Measurements from ENCODE around the gene PAFAH1B1.
"Not testable (repeated sequence)": the region's sequence is repeated elsewhere in the genome, so short reads cannot be mapped to it uniquely, and the experiment has no call there.

Gene PAFAH1B1

DNA sequence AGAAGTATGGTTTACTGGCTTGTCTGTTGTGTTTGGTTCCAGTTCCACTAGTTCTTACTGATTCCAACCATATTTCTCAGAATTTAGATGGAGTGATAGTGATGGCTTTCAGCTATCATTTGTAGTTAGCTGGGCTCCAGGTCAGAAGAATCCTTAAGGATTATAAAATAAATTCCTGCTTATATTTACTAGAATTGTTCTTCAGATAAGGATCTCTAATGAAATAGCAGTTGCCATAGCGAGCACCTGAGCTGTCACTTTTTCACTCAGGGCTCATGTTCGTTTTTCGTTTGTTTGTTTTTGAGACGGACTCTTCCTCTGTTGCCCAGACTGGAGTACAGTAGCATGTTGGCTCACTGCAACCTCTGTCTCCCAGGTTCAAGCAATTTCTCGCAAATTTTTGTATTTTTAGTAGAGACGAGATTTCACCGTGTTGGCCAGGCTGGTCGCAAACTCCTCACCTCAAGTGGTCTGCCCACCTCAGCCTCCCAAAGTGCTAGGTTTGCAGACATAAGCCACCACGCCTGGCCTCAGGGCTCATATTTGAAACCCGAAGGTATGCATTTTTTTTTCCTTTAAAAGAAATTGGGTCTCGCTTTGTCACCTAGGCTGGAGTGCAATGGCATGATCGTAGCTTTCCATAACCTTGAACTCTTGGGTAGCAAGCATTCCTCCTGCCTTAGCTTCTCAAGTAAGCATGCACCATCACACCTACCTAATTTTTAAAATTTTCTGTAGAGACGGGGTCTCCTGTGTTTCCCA lies 42.9 kb downstream of the PAFAH1B1 start:
- no peak for DNase-seq

DNA sequence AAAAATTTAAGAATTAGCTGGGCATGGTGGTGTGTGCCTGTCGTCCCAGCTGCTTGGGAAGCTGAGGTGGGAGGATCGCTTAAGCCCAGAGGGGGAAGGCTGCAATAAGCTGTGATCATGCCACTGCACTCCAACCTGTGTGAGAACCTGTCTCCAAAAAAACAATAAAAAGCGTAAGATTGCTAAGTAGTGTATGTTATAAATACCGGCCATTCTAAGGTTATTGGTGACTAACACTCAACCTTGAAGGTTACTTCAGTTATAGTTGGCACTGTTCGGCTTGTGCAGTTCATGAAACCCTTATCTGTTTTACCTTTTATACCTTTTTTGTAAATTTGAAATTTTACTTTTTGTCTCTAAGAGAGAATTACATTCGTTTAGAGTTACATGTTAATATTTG lies 44.0 kb downstream of the PAFAH1B1 start:
- no peak for DNase-seq

DNA sequence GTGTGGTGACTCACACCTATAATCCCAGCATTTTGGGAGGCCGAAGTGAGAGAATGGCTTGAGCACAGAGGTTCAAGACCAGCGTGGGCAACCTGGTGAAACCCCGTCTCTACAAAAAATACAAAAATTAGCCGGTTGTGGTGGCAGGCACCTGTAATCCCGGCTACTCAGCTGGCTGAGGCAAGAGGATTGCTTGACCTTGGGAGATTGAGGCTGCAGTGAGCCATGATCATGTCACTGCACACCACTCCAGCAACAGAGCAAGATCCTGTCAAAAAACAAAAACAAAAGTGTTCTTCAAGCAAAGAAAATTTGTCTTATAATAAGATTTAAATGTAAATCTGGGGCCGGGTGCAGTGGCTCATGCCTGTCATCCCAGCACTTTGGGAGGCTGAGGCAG lies 51.5 kb downstream of the PAFAH1B1 start:
- DNase-seq: no peak

GRCh38 chr17:2647957-2648356 lies 54.5 kb downstream of the PAFAH1B1 start:
- no peak for DNase-seq

GRCh38 chr17:2649191-2649590 lies 55.7 kb downstream of the PAFAH1B1 start:
- DNase-seq: no peak

- not testable (repeated sequence) for DNase-seq
Observed at GRCh38 chr17:2652911-2653310, 59.5 kb downstream of the PAFAH1B1 start.

- no peak for DNase-seq
Observed at GRCh38 chr17:2655546-2655945, 62.1 kb downstream of the PAFAH1B1 start.

DNA sequence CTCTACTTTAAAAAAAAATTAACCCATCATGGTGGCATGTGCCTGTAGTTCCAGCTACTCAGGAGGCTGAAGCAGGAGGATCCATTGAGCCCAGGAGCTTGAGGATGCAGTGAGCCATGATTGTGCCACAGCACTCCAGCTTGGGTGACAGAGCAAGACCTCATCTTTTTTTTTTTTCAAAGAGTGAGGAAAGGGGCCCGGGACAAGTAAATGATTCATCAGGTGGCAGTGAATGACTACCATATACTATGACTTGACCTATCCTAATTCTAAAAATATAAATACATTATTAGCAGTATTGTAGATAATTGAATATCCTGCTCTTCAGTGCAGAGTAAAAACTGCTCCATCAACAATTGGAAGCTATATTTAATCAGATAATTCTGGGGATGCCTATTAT lies 62.8 kb downstream of the PAFAH1B1 start:
- DNase-seq: no peak

DNA sequence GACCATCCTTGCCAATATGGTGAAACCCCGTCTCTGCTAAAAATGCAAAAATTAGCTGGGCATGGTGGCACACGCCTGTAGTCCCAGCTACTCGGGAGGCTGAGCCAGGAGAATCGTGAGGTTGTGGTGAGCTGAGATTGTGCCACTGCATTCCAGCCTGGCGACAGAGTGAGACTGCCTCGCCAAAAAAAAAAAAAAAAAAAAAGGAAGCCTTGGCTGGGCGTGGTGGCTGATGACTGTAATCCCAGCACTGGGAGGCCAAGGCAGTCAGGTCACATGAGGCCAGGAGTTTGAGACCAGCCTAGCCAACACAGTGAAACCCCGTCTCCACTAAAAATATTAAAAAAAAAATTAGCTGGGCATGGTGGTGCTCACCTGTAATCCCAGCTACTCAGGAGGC lies 65.9 kb downstream of the PAFAH1B1 start:
- DNase-seq: not testable (repeated sequence)

DNA sequence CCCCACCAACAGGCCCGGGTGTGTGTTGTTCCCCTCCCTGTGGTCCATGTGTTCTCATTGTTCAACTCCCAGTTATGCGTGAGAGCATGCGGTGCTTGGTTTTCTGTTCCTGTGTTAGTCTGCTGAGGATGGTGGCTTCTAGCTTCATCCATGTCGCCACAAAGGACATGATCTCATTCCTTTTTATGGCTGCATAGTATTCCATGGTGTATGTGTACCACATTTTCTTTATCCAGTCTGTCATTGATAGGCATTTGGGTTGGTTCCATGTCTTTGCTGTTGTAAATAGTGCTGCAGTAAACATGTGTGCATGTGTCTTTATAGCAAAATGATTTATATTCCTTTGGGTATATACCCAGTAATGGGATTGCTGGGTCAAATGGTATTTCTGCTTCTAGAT lies 67.0 kb downstream of the PAFAH1B1 start:
- not testable (repeated sequence) for DNase-seq

GRCh38 chr17:2672026-2672425 lies 78.6 kb downstream of the PAFAH1B1 start:
- DNase-seq: no peak

DNA sequence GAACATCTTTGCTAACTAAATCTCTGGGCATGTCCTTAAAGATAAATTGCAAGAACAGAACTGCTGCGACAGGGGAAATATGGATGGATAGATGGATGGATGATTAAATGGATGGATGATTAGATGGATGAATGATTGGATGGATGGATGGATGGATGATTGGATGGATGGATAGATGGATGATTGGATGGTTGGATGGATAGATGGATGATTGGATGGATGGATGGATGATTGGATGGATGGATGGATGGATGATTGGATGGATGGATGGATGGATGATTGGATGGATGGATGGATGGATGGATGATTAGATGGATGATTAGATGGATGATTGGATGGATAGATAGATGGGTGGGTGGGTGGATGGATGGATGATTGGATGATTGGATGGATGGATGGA lies 85.8 kb downstream of the PAFAH1B1 start:
- DNase-seq: not testable (repeated sequence)

GRCh38 chr17:2680961-2681360 lies 87.5 kb downstream of the PAFAH1B1 start:
- no peak for DNase-seq

GRCh38 chr17:2681650-2682049 lies 88.2 kb downstream of the PAFAH1B1 start:
- DNase-seq: no peak

DNA sequence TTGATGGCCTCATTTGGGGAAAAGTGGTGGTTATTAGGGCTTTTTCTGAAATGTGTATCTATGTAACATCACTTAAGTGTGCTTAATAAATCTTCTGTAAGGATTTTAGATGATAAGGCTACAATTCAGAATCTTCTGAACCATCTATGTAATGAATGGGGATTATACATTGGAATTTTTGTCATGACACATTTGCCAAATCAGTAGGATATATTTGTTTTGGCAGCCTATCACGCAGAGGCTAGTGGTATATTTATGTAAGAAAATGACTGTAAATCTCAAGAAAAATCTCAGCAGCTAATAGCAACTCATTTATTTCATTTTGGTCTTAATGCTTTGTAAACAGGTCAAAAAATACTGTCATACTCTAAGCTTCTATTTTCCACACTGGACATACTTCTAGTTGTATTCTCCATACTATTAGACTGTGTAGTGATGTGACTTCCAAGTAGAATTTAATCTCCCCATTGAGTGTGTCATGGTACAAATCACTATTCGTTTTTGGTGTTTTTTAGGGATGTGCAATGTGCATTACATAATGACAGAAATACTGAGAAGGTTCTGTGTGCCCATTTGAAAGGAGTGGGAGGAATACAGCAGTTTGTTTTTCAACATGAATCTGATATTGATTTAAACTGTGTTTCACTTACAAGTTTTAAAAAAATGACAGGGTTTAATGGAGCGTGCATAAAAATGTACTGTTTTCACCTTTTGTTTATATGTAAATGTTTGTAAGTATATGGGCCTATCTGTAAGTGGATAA lies 88.9 kb downstream of the PAFAH1B1 start:
- no peak for DNase-seq

- DNase-seq: no peak
Observed at GRCh38 chr17:2683912-2684311, 90.5 kb downstream of the PAFAH1B1 start.

GRCh38 chr17:2684549-2684948 lies 91.1 kb downstream of the PAFAH1B1 start:
- no peak for DNase-seq

- DNase-seq: no peak
Observed at GRCh38 chr17:2685696-2686095, 92.2 kb downstream of the PAFAH1B1 start.

GRCh38 chr17:2687074-2687418 lies 93.6 kb downstream of the PAFAH1B1 start:
- DNase-seq: no peak

DNA sequence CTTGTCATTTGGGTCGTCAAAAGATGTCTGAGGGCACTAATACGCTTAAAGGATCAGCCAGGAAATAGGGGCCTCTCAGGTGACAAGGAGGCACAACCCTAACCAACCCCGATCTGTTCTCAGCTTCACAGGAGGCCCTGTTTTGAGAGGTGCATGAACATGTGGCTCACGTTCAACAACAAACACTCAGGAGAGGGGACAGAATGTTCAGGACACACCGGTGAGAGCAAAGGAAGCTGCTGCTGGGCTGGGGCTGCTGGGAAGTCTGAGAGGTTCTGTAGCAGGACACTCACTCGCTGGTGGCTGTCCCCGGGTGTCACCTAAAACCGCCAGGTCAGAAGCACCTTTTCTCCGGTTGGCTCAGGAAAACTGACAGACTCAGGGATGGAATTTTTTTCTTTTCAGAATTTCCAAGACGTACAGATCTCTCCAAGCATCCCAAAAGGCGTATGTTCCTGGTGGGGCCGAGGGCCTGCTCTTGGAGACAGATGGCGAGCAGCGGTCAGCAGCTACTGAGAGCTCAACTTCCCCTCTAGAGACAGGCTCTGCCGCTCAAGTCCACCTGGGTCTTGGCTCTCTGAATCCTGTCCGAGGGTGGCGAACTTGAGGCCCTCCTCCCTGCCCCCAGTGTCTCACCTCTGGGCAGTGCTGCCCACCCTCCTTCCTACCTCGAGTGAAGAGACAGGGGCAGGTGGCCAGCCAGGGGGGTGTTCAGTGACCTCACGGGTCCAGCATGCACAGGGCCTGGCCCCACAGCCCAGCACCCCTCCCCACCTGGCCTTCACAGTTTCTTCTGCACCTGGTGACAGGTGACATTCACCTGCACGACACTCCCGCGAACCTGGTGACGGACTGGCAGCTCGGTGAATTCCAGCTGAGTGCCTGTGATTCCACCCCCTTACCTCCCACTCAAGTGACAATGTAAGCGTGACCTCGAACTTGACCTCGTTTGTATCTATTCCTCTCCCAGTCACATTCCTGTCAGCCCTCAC lies 95.2 kb downstream of the PAFAH1B1 start:
- DNase-seq: no peak

- no peak for DNase-seq
Observed at GRCh38 chr17:2689411-2690164, 96.1 kb downstream of the PAFAH1B1 start.
